ENCODE results near the gene NFIX.

GRCh38 chr19:13083008-13083404, 87.7 kb downstream of the NFIX start:
- no peak for TF ChIP-seq GATA2 (IDR thresholded peaks at IDR 0.05; ENCODE audit: low read depth, low read length)
- no peak for TF ChIP-seq GATA3 (IDR thresholded peaks at IDR 0.05; ENCODE audit: low read depth, low read length)
